Lower leg skin (tissue), 4 donors: ENCODE data around the gene PHACTR2. TPM values are rescaled to one million over a fixed set of nuclear protein-coding genes. Genes with fewer than 3 reads are reported as not detected.

Source experiments
- DNase-seq, 2 donors: peaks; one replicate each; pipeline ENCODE4 v3.0.0-alpha.2; 2019; ENCODE audit warnings: low spot score in 2 of 2
- H3K4me3 ChIP-seq: fragments of 200-600 bp; sonication (generic); 2 replicates; pipeline ENCODE4 v1.5.1; 2017; ENCODE audit warnings: mild to moderate bottlenecking, low read depth; ENCODE audit not compliant: poor library complexity, severe bottlenecking
- CTCF ChIP-seq, 3 donors: fragments of 450-650 bp; IDR thresholded peaks; one replicate each; pipeline ENCODE4 v1.5.1; 2016; ENCODE audit warnings: antibody characterized with exemption in 3 of 3, mild to moderate bottlenecking in 3 of 3, moderate library complexity in 2 of 3
- POLR2A ChIP-seq, 2 donors: fragments of 450-650 bp; IDR thresholded peaks; one replicate each; pipeline ENCODE4 v1.6.1; 2016 to 2017; ENCODE audit warnings: antibody characterized with exemption in 2 of 2, mild to moderate bottlenecking in 1 of 2, moderate library complexity in 1 of 2
- WGBS, 2 donors: methylation state at CpG; one replicate each; pipeline ENCODE4 v1.1.5; 2018; 5-methylcytosine and 5-hydroxymethylcytosine counted together
- intact Hi-C: fragments of 100-400 bp; cut with DNase I; formaldehyde crosslinking; loops from one replicate; pipeline ENCODE4 v1.15.0; 2023; ENCODE audit warnings: low total_unique reads
- total RNA-seq, 4 donors: library from RNA; depleted of rRNA; stranded (reverse); fragments of >200 nt; gene quantifications; one replicate each; pipeline ENCODE4 v1.1.0, GENCODE V29; 2016

PHACTR2 gene
- total RNA-seq, 4 donors from 2014 or later: 9.4 to 24.5 (median 15.2) TPM

DNA sequence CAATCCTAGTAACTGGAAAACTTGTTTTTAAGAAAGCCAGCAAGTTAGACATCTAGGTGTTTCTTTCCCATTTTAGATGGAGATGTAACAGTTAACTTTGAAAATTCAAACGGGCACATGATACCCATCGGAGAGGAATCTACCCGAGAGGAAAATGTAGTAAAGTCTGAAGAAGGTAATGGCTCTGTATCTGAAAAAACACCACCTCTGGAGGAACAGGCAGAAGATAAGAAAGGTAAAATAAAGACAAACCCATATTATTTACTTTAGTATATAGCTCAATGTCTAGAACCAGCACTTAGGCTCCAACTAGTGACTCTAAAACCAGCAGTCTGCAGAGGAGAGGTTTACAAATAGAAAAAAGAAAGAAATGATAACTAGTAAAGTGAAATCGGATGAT, 75.9 kb downstream of the PHACTR2 start:
- TF ChIP-seq CTCF (IDR thresholded peaks at IDR 0.05) (no peak), POLR2A (IDR thresholded peaks at IDR 0.05) (no peak)
- 73 to 83% methylated on average over 4 of the region's 4 CpGs for WGBS, 2 donors
- DNase-seq: no peak
- intact Hi-C loops: no loop called here
- H3K4me3 ChIP-seq: no peak overlapping the region

- no peak for TF ChIP-seq CTCF (IDR thresholded peaks at IDR 0.05)
- TF ChIP-seq POLR2A (IDR thresholded peaks at IDR 0.05): no peak
- no peak overlapping the region for H3K4me3 ChIP-seq
- 50 to 75% methylated on average over 4 of the region's 4 CpGs for WGBS, 2 donors
- intact Hi-C loops: no loop called here
- DNase-seq: no peak
Observed at GRCh38 chr6:143754204-143754603, 76.4 kb downstream of the PHACTR2 start.

- TF ChIP-seq CTCF (IDR thresholded peaks at IDR 0.05) (no peak), POLR2A (IDR thresholded peaks at IDR 0.05) (no peak)
- 68 to 72% methylated on average over 5 of the region's 5 CpGs for WGBS, 2 donors
- intact Hi-C loops: no loop called here
- DNase-seq: no peak
- H3K4me3 ChIP-seq: no peak overlapping the region
Observed at GRCh38 chr6:143755301-143755744, 77.6 kb downstream of the PHACTR2 start.

DNA sequence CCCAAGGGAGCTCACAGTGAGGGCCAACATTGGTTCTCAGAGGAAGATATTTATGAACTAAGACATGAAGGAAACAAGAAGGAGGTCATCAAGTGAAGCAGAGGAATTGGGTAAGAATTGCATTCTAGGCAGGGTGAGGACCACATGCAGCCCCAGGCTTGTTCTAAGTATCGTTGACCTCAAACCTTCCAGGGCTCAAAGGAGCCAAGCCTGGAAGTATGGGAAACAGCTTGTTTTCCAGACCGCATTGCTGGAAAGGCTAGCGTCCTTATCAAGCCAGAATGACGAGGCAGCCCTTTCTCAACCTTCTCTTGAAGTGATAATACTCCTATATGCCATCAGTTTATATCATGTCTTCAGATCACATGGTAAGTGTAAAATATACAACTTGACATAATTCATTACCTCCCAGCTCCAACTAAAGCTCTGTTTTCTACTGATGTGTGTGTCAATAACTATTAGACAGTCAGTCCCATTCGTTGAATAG, 79.6 kb downstream of the PHACTR2 start:
- TF ChIP-seq POLR2A (IDR thresholded peaks at IDR 0.05) (no peak), CTCF (IDR thresholded peaks at IDR 0.05) (no peak)
- intact Hi-C loops: no loop called here
- WGBS, 2 donors: 93 to 97% methylated on average over 5 of the region's 5 CpGs
- no peak for DNase-seq
- no peak overlapping the region for H3K4me3 ChIP-seq

GRCh38 chr6:143758551-143758950, 80.8 kb downstream of the PHACTR2 start:
- no peak for TF ChIP-seq CTCF (IDR thresholded peaks at IDR 0.05)
- TF ChIP-seq POLR2A (IDR thresholded peaks at IDR 0.05): no peak
- DNase-seq: no peak
- H3K4me3 ChIP-seq: no peak overlapping the region
- intact Hi-C loops: no loop called here

- TF ChIP-seq CTCF (IDR thresholded peaks at IDR 0.05): no peak
- no peak for TF ChIP-seq POLR2A (IDR thresholded peaks at IDR 0.05)
- no peak for DNase-seq
- WGBS, 2 donors: 68 to 74% methylated on average over 3 of the region's 3 CpGs
- H3K4me3 ChIP-seq: no peak overlapping the region
- intact Hi-C loops: no loop called here
Observed at GRCh38 chr6:143759666-143760065, 81.9 kb downstream of the PHACTR2 start.
